Panc1 (cell line): ENCODE results near the gene CMTM8. TPM values are rescaled to one million over a fixed set of nuclear protein-coding genes. Genes with fewer than 3 reads are reported as not detected.

Experiments
- ATAC-seq: fragments of 200-7000 bp; cut with Tn5 transposase; 2 replicates; pipeline ENCODE4 v1.9.1; 2020; ENCODE audit warnings: mild to moderate bottlenecking, moderate library complexity
- BruUV-seq: library from RNA; stranded (reverse); fragments of 400-500 nt; replicated peaks from 2 replicates; lab custom pipeline; 2021; lab: Mats Ljungman, UMichigan
- CTCF ChIA-PET: fragments of 300-600 bp; sonication (Branson Sonifier 250); formaldehyde crosslinking; loops from one replicate; lab custom pipeline; 2022; ENCODE audit warnings: antibody characterized with exemption; lab: Charles Lee
- POLR2A ChIA-PET: fragments of 300-600 bp; sonication (Branson Sonifier 250); formaldehyde crosslinking; loops from one replicate; lab custom pipeline; 2022; ENCODE audit warnings: antibody characterized with exemption; lab: Charles Lee
- DNase-seq: peaks from one replicate; pipeline ENCODE4 v3.0.0-alpha.2; 2010; ENCODE audit warnings: low read depth, low spot score
- H3K27ac ChIP-seq: 2 replicates; pipeline ENCODE4 v1.5.1; 2011; ENCODE audit warnings: mild to moderate bottlenecking, low read length, inconsistent platforms
- H3K27me3 ChIP-seq: fragments of 200-500 bp; sonication (Bioruptor generic); 2 replicates; pipeline ENCODE4 v1.6.0; 2014; ENCODE audit warnings: low read length, inconsistent platforms; ENCODE audit not compliant: control insufficient read depth, insufficient read depth
- H3K36me3 ChIP-seq: fragments of 200-500 bp; sonication (Bioruptor generic); 2 replicates; pipeline ENCODE4 v1.5.1; 2014; ENCODE audit warnings: inconsistent platforms, mild to moderate bottlenecking, low read length, moderate library complexity; ENCODE audit not compliant: control insufficient read depth, insufficient read depth
- H3K4me1 ChIP-seq: 2 replicates; pipeline ENCODE4 v1.5.1; 2011; ENCODE audit warnings: inconsistent platforms, mild to moderate bottlenecking, low read length, moderate library complexity; ENCODE audit not compliant: control insufficient read depth, insufficient read depth
- H3K4me3 ChIP-seq, 2 experiments: 2 replicates each; pipeline ENCODE4 v1.5.1; 2011 to 2012; ENCODE audit warnings: low read depth in 2 of 2, low read length in 2 of 2, mild to moderate bottlenecking in 2 of 2, inconsistent platforms in 1 of 2, moderate library complexity in 1 of 2
- H3K9me3 ChIP-seq: fragments of 200-500 bp; sonication (Bioruptor generic); 2 replicates; pipeline ENCODE4 v1.5.1; 2014; ENCODE audit warnings: low read depth, mild to moderate bottlenecking, inconsistent platforms, low read length, moderate library complexity; ENCODE audit not compliant: control insufficient read depth, insufficient read depth
- POLR2AphosphoS5 ChIP-seq: IDR thresholded peaks from 2 replicates; pipeline ENCODE4 v1.6.1; 2012; ENCODE audit warnings: mild to moderate bottlenecking, low read depth, low read length, moderate library complexity
- SIN3A ChIP-seq: IDR thresholded peaks from 2 replicates; pipeline ENCODE4 v1.6.1; 2012; ENCODE audit warnings: low read depth, mild to moderate bottlenecking, low read length, moderate library complexity, borderline replicate concordance; ENCODE audit not compliant: insufficient read depth
- TCF7L2 ChIP-seq: IDR thresholded peaks from 2 replicates; pipeline ENCODE4 v1.6.1; 2011; ENCODE audit warnings: mild to moderate bottlenecking, low read depth, low read length, inconsistent platforms
- in situ Hi-C: cut with HindIII; loops from 2 replicates; pipeline ENCODE4 v1.10.0; 2016; ENCODE audit warnings: low sequenced_read_pairs, low pct_unique_long_range_greater_than_20kb
- intact Hi-C: fragments of 100-400 bp; cut with micrococcal nuclease; formaldehyde crosslinking; loops from one replicate; pipeline ENCODE4 v1.10.0; 2022; ENCODE audit not compliant: unreplicated experiment
- total RNA-seq: library from RNA; stranded (reverse); gene quantifications from one replicate; pipeline ENCODE4 v1.2.1, GENCODE V29; 2021; ENCODE audit not compliant: unreplicated experiment
- TF ChIP-seq, protein P1 (sequence below), 2 experiments: IDR thresholded peaks; 2 replicates each; pipeline ENCODE4 v1.6.1; 2011 to 2012; ENCODE audit warnings: low read depth in 2 of 2, control low read depth in 1 of 2, low read length in 1 of 2, mild to moderate bottlenecking in 1 of 2, moderate library complexity in 1 of 2; ENCODE audit not compliant: insufficient read depth in 1 of 2
- TF ChIP-seq, protein P2 (sequence below): fragments of 450-650 bp; IDR thresholded peaks from 2 replicates; pipeline ENCODE4 v1.5.1; 2017; ENCODE audit warnings: mild to moderate bottlenecking

The CMTM8 gene
- total RNA-seq, 1 experiment from 2014 or later, result 9.8 TPM

DNA sequence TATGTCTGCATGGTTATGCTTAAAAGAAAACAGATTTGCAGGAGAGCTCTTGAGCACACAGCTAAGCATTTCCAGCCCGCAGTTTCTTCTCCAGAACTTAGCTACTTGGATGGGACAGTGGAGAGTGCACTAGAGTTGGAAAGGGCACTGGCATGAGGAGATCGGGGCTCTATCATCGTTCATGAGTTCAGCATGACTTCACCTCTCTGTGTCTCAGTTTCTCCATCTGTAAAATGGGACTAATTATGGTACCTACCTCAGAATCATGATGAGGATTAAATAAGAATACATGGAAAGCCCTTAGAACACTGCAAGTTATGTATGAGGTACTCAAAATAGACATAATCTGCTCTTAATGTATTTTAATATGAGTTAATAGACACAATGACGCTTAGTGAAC, 69.9 kb downstream of the CMTM8 start:
- no peaks in the 10 kb centered on the region for H3K9me3 ChIP-seq
- no peak overlapping the region for H3K4me3 ChIP-seq
- in situ Hi-C loops (no loop called here), intact Hi-C loops (no loop called here)
- H3K4me1 ChIP-seq, result peaks cover 3% of the 10 kb centered on the region
- ATAC-seq (no peak), DNase-seq (no peak)
- no TSS peak for BruUV-seq
- POLR2A ChIA-PET, result no interaction called here
- TF ChIP-seq, protein P1, sequence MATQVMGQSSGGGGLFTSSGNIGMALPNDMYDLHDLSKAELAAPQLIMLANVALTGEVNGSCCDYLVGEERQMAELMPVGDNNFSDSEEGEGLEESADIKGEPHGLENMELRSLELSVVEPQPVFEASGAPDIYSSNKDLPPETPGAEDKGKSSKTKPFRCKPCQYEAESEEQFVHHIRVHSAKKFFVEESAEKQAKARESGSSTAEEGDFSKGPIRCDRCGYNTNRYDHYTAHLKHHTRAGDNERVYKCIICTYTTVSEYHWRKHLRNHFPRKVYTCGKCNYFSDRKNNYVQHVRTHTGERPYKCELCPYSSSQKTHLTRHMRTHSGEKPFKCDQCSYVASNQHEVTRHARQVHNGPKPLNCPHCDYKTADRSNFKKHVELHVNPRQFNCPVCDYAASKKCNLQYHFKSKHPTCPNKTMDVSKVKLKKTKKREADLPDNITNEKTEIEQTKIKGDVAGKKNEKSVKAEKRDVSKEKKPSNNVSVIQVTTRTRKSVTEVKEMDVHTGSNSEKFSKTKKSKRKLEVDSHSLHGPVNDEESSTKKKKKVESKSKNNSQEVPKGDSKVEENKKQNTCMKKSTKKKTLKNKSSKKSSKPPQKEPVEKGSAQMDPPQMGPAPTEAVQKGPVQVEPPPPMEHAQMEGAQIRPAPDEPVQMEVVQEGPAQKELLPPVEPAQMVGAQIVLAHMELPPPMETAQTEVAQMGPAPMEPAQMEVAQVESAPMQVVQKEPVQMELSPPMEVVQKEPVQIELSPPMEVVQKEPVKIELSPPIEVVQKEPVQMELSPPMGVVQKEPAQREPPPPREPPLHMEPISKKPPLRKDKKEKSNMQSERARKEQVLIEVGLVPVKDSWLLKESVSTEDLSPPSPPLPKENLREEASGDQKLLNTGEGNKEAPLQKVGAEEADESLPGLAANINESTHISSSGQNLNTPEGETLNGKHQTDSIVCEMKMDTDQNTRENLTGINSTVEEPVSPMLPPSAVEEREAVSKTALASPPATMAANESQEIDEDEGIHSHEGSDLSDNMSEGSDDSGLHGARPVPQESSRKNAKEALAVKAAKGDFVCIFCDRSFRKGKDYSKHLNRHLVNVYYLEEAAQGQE (IDR thresholded peaks at IDR 0.05; ENCODE audit: insufficient read depth in 1 of 2, low read depth in 2 of 2, low read length in 1 of 2), result no peak
- no peak for TF ChIP-seq POLR2AphosphoS5
- H3K27ac ChIP-seq, result no peak overlapping the region
- H3K36me3 ChIP-seq, result no peaks in the 10 kb centered on the region
- no peaks in the 10 kb centered on the region for H3K27me3 ChIP-seq
- CTCF ChIA-PET, result no interaction called here

- no TSS peak for BruUV-seq
- TF ChIP-seq POLR2AphosphoS5 (no peak), SIN3A (no peak), TCF7L2 (no peak)
- TF ChIP-seq, protein P2, sequence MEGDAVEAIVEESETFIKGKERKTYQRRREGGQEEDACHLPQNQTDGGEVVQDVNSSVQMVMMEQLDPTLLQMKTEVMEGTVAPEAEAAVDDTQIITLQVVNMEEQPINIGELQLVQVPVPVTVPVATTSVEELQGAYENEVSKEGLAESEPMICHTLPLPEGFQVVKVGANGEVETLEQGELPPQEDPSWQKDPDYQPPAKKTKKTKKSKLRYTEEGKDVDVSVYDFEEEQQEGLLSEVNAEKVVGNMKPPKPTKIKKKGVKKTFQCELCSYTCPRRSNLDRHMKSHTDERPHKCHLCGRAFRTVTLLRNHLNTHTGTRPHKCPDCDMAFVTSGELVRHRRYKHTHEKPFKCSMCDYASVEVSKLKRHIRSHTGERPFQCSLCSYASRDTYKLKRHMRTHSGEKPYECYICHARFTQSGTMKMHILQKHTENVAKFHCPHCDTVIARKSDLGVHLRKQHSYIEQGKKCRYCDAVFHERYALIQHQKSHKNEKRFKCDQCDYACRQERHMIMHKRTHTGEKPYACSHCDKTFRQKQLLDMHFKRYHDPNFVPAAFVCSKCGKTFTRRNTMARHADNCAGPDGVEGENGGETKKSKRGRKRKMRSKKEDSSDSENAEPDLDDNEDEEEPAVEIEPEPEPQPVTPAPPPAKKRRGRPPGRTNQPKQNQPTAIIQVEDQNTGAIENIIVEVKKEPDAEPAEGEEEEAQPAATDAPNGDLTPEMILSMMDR, result no peak
- TF ChIP-seq, protein P1 (IDR thresholded peaks at IDR 0.05; ENCODE audit: insufficient read depth in 1 of 2, low read depth in 2 of 2, low read length in 1 of 2), result no peak
Observed at GRCh38 chr3:32309654-32310242, 71.3 kb downstream of the CMTM8 start.

More at GRCh38 chr3:32309654-32310242, 71.3 kb downstream of the CMTM8 start:
- no peak for DNase-seq
- Histone ChIP-seq H3K27me3 (no peaks in the 10 kb centered on the region), H3K27ac (no peak overlapping the region), H3K36me3 (no peaks in the 10 kb centered on the region), H3K9me3 (no peaks in the 10 kb centered on the region), H3K4me1 (peaks cover 11% of the 10 kb centered on the region), H3K4me3 (no peak overlapping the region)
- ChIA-PET CTCF (no interaction called here), POLR2A (interaction anchor here (0.7 kb wide), 1 partner anchor 25 kb away, joined by 3 read pairs; no protein-coding TSS in a partner anchor)
- intact Hi-C loops (no loop called here), in situ Hi-C loops (no loop called here)
- ATAC-seq, result no peak
